GM12875 (cell line): Measurements from ENCODE around the gene RGS9.

Experiments used
- H3K4me3 ChIP-seq: one replicate; pipeline ENCODE4 v1.5.1; 2011; ENCODE audit warnings: low read depth, low read length, control low read depth
- TF ChIP-seq, protein P1 (sequence below): IDR thresholded peaks from 2 replicates; pipeline ENCODE4 v1.5.1; 2011; ENCODE audit warnings: low read depth, mild to moderate bottlenecking, control low read depth, inconsistent platforms, low read length, moderate library complexity, borderline replicate concordance; ENCODE audit not compliant: insufficient read depth

Gene RGS9

DNA sequence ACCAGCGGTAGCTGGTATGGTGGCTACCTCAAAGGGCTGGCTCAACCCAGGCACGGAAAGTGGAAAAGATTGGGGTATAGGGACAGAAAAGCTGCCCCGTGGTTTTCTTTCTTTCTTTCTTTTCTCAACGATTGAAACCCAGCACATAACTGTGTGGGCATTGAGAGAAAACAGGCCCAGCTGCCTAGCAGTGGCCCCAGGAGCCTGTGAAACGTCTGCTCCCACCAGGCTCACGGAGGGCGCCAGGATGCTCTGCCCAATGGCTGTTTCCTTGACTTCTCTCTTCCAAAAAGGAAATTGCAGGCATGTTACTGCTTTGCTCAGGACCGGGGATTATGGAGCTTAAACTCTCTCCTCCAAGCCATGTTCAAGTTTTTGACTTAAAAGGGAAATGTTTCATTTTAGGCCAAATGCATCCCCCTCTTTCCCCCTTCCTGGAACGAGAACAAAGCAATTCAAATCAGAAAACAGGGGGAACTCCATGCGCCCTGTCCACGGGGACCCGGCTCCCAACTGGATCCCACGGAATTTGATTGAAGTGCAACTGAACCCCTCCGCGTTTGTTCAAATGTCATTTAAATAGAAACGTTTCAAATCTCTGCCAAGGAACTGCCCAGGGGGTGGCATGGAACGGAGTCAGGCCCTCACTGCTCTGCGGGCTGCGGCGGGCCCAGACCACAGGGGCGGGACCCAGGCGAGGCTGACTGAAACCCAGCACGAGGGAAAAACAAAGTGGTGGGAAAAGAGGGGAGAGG is 133.5 kb downstream of the RGS9 start:
- TF ChIP-seq, protein P1, sequence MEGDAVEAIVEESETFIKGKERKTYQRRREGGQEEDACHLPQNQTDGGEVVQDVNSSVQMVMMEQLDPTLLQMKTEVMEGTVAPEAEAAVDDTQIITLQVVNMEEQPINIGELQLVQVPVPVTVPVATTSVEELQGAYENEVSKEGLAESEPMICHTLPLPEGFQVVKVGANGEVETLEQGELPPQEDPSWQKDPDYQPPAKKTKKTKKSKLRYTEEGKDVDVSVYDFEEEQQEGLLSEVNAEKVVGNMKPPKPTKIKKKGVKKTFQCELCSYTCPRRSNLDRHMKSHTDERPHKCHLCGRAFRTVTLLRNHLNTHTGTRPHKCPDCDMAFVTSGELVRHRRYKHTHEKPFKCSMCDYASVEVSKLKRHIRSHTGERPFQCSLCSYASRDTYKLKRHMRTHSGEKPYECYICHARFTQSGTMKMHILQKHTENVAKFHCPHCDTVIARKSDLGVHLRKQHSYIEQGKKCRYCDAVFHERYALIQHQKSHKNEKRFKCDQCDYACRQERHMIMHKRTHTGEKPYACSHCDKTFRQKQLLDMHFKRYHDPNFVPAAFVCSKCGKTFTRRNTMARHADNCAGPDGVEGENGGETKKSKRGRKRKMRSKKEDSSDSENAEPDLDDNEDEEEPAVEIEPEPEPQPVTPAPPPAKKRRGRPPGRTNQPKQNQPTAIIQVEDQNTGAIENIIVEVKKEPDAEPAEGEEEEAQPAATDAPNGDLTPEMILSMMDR, result no peak
- H3K4me3 ChIP-seq, result no peak overlapping the region

DNA sequence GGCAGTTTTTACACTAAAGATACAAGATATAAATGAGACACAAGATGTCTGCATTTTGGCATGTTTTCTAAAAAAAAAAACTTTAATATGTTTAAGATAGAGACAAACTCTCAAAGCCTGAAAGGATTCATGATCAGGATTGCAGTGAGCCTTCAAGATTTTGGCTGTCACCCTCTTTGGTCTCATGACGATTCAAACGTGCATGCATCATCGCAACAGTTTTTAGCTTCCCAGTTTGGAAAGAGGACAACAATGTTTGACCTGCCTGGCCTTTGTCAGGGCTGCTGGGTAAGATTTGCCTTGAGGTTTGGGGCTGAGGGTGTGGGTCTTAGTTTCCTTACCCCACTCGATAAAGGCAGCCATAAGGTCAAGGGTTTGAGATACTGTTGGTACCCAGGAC is 134.1 kb downstream of the RGS9 start:
- TF ChIP-seq, protein P1, result no peak
- H3K4me3 ChIP-seq, result no peak overlapping the region
